ENCODE measurements around the gene OLFM2.

OLFM2 gene

DNA sequence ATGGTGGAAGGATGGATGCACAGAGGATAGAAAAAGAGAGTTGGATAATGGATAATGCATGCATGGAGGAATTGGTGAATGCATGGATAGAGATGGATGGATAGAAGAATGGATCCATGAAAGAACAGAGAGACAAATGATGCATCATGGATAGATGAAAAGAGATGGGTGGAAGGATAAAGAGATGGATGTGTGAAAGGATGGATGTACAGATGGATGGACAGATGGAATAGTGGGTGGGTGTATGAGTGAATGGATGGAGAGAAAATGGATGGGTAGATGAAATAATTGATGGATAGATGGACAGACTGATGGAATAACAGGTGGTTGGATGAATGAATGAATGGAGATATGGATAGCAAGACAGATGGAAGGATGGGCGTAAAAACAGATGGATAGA lies 25.7 kb downstream of the OLFM2 start:
- no peak for DNase-seq (ENCODE audit: low read depth in 2 of 2)

- no peak for DNase-seq (ENCODE audit: low read depth in 2 of 2)
These were observed 27.1 kb downstream of the OLFM2 start for GRCh38 chr19:9909251-9909650.

DNA sequence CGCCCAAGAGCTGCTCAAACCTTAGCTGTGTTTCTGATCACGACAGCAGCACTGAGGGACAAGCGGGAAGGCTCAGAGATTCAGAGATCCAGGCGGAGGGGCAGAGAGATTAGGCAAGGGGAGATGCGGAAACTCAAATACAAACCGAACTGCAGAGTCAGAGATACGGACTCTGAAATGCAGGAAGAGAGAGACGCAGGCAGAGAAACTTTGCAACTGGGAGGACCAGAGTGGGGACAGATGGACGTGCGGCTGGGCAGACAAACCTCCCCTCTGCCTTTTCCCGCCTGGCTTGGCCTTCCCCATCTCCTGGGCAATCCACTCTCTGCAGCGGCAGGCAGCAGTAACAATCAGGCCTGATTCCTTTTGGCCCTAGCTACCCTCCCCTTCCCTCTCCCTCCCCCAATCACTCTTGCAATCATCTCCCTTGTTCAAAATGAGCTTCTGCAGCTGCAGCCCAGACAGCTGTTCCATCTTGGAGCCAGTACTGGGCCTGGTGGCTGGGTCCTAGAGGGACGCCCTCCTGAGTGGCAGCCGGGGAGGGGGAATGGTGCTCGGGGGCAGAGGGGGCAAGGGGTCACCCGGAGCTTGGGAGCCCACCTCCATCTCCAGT lies 29.7 kb downstream of the OLFM2 start:
- no peak for DNase-seq (ENCODE audit: low read depth in 2 of 2)

DNA sequence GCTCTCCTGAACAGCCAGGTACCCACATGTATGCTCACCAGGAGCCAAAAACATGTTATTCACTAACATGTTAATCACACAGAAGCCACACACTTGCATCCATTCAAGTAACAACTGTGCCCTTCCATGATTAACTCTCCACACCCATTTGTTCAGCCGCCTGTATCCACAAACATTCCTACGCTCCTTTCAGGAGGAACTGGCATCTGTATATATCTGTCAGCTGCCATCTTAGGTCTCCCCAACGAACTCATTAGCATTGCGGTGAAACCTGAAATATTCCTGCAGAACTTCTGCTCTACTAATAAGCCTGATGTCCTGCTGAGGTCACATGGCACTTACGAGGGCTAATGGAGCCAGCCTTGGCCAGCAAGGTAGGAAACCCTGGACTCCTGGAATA lies 33.0 kb downstream of the OLFM2 start:
- no peak for DNase-seq (ENCODE audit: low read depth in 2 of 2)

DNA sequence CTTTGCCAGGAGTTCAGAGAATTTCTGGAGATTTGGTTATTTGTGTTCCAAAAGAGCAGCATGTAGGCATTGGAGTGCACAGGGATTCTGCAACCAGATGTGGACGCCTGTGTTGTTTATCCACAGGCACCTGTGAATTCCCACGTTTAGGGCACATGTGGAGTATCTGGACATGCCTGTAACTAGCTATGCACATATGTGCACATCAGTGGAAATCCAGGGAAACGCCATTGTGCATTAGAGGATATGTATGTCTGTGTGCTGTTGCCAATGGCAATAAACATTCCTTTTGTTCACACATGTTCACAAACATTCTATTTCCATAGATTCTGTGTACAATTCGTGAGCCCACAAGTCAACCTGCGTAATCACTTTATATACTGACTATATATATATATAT lies 34.7 kb downstream of the OLFM2 start:
- DNase-seq (ENCODE audit: low read depth in 2 of 2): no peak

- no peak for DNase-seq (ENCODE audit: low read depth in 2 of 2)
These were observed 35.3 kb downstream of the OLFM2 start for GRCh38 chr19:9901020-9901419.

DNA sequence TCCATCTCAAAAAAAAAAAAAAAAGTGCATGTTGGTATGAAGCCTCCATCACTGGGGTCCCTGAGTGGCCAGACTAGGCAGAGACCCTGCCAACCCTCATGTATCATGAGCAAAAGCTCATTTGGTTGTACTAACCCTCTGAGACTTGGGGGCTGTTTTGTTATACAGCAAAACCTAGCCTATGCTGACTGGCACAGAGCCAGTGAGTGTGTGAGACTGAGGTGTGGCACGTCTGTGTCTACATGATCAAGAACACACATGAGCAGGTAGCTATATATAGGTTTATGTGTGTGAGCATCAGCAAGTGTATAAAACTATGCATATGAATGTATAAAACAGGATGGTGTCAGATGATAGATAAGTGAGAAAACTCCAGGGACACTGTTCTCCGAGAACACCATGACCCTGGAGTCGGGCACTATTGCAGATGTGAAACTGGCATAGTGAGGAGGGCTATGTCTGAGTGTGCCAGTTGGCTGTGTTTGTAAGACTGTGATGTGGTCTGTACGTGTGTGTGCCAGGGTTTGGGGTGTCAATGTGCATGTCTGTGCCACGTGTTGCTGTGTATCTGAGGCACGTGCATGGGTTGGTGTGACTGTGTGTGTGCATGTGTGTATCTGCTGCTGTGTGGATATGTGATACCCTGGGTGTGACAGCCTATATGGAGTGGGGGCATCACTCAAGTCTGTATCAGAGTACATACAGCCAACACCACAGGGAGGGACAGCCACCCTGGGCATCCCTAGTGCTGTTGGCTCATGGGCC lies 44.5 kb downstream of the OLFM2 start:
- no peak for DNase-seq (ENCODE audit: low read depth in 2 of 2)

GRCh38 chr19:9885077-9885552 lies 51.2 kb downstream of the OLFM2 start:
- DNase-seq (ENCODE audit: low read depth in 2 of 2): no peak

- no peak for DNase-seq (ENCODE audit: low read depth in 2 of 2)
These were observed 52.6 kb downstream of the OLFM2 start for GRCh38 chr19:9883764-9884163.

- DNase-seq (ENCODE audit: low read depth in 2 of 2): no peak
These were observed 53.0 kb downstream of the OLFM2 start for GRCh38 chr19:9883231-9883758.

DNA sequence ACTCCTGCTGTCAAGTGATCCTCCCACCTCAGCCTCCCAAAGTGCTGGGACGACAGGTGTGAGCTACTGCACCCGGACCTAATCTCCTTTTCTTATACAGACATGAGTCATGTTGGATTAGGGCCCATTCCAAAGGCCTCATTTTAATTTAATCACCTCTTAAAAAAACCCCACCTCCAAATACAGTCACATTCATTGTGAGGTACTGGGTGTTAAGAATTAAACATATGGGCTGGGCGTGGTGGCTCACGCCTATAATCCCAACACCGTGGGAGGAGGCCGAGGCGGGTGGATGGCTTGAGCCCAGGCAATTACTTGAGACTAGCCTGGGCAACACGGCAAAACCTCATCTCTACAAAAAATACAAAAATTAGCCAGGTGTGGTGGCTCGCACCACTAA lies 54.6 kb downstream of the OLFM2 start:
- DNase-seq (ENCODE audit: low read depth in 2 of 2): no peak

GRCh38 chr19:9878511-9879196 lies 57.7 kb downstream of the OLFM2 start:
- DNase-seq (ENCODE audit: low read depth in 2 of 2): no peak

DNA sequence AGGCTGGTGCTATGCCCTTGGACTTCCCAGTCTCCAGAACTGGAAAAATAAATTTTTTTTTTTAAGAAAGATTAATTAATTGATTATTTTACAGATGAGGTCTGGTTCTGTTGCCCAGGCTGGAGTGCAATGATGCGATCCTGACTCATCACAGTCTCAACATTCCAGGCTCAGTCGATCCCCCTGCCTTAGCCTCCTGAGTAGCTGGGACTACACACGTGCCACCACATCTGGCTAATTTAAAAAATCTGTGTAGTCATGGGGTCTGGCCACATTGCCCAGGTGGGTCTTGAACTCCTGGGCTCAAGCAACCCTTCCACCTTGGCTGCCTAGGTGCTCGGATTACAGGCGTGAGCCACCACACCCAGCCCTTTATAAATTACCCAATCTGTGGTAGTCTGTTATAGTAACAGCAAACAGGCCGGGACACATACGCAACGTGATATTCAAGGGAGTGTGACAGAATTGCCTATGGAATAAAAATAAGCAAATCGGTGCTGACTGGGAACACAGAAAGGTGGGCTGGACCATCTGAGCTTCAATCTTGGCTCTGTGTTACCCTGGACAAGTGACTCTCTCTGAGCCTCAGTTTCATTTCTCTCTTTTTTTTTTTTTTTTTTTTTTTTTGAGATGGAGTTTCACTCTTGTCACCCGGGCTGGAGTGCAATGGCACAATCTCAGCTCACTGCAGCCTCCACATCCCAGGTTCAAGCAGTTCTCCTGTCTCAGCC lies 58.4 kb downstream of the OLFM2 start:
- no peak for DNase-seq (ENCODE audit: low read depth in 2 of 2)

- no peak for DNase-seq (ENCODE audit: low read depth in 2 of 2)
These were observed 60.5 kb downstream of the OLFM2 start for GRCh38 chr19:9875796-9876195.

- no peak for DNase-seq (ENCODE audit: low read depth in 2 of 2)
These were observed 61.2 kb downstream of the OLFM2 start for GRCh38 chr19:9875031-9875627.

GRCh38 chr19:9872618-9873242 lies 63.6 kb downstream of the OLFM2 start:
- no peak for DNase-seq (ENCODE audit: low read depth in 2 of 2)

- DNase-seq (ENCODE audit: low read depth in 2 of 2): no peak
These were observed 64.5 kb downstream of the OLFM2 start for GRCh38 chr19:9871626-9872338.

DNA sequence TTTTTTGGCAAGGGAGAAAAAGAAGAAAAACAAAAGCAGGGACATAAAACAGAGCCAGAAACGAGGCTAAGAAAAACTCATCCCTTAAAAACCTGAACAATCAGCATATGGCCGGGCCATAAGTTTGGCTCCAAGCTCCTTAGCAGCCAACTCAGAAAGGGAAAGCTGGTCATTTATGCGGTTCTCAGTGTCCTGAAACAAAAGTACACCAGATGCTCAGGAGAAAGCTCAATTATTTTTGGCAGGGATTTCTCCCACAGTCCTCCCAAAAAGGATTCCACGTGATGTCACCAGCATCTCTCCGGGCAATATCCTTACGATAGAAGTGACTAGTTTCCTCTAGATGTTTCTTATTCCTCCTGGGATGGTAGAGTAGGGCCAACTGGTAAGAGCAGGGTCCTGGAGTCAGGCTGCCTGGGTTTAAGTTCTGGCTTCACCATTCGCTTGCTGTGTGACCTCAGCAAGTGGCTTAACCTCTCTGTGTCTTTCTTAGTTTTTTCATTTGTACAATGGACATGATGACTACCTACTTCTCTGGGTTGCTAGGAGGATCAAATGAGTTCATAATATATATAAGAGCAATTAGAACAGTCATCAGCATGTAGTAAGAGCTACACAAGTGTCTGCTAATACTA lies 67.2 kb downstream of the OLFM2 start:
- DNase-seq (ENCODE audit: low read depth in 2 of 2): no peak

DNA sequence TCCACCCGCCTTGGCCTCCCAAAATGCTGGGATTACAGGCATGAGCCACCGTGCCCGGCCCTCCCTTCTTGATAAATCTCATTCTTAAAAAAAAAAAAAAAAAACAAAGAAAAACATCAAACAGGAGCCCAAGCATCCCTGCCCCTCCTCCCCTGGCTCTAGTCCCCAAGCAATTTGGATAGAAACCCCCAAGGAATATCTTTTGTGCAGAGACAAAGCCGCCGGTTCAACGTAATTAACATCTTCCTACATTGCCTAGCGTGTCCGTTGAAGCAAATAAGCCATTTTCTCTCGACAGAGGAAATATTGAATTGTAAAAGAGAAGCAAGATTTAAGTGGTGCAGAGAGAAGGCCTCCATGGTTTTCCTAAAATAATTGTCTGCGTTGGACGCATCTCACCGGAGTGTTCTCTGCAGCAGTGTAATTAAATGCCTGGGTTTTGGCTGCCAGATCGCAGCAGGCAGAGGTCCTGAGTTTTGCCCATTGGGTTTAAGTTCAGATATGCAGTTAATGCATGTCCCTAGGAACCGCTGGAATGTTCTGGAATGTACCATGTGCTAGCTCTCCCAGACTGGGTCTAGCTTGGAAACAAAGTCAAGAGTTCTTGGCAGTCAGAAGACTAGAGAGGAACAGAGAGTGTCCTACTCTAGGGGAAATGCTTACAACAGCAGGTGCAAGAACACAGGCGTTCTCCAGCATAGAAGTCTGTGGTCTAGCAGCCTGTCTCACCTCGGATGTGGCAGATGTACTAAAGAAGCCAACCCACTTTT lies 70.4 kb downstream of the OLFM2 start:
- DNase-seq (ENCODE audit: low read depth in 2 of 2): no peak
